ENCODE measurements around the gene SIAH3.

The SIAH3 gene

GRCh38 chr13:45744979-45745378 is 106.6 kb downstream of the SIAH3 start:
- no peaks in the 10 kb centered on the region for H3K27me3 ChIP-seq (ENCODE audit: control insufficient read depth, insufficient read depth, low read length)
- no peak overlapping the region for H3K27ac ChIP-seq (ENCODE audit: low read length)
- H3K4me3 ChIP-seq (ENCODE audit: low read length) = no peak overlapping the region
- H3K36me3 ChIP-seq (ENCODE audit: control insufficient read depth, insufficient read depth, low read length) = no peaks in the 10 kb centered on the region
- WGBS (ENCODE audit: insufficient coverage, insufficient read length) = no CpG with 5 or more reads among the region's 3 CpGs
- no peaks in the 10 kb centered on the region for H3K9me3 ChIP-seq (ENCODE audit: control insufficient read depth, insufficient read depth, low read length)
- no peaks in the 10 kb centered on the region; the same call in 1 of the 2 replicates for H3K4me1 ChIP-seq (ENCODE audit: control insufficient read depth, insufficient read depth, low read length)
- DNase-seq (ENCODE audit: low read depth, low spot score) = no peak

- no peak for DNase-seq (ENCODE audit: low read depth, low spot score)
- Histone ChIP-seq H3K4me3 (ENCODE audit: low read length) (no peak overlapping the region), H3K9me3 (ENCODE audit: control insufficient read depth, insufficient read depth, low read length) (no peaks in the 10 kb centered on the region), H3K36me3 (ENCODE audit: control insufficient read depth, insufficient read depth, low read length) (no peaks in the 10 kb centered on the region), H3K27ac (ENCODE audit: low read length) (no peak overlapping the region), H3K27me3 (ENCODE audit: control insufficient read depth, insufficient read depth, low read length) (no peaks in the 10 kb centered on the region), H3K4me1 (ENCODE audit: control insufficient read depth, insufficient read depth, low read length) (no peaks in the 10 kb centered on the region)
- WGBS (ENCODE audit: insufficient coverage, insufficient read length) = no CpG with 5 or more reads among the region's 5 CpGs
These were observed 108.6 kb downstream of the SIAH3 start for GRCh38 chr13:45742985-45743384.

DNA sequence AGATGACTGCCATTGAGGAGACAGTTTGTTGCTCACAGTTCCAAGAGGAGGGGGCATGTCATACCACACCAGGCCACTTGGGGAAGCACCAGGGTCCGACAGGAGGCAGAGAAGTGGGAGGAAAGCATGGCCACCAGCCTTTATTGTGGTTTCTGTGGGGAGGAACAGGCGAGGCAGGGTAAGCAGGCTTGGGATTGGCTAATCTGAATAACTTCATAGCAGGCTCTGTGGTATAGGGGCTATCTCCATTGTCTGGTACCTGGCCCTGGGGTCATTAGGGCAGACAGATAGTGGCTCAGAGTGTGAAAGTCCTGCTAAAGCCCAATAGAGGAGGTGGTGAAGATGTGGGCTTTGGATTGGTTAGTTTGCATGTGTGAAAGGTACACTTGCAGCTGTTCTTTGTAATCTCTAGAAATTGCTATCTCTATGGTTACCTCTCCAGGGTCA is 114.0 kb downstream of the SIAH3 start:
- Histone ChIP-seq H3K4me1 (ENCODE audit: control insufficient read depth, insufficient read depth, low read length) (no peaks in the 10 kb centered on the region), H3K4me3 (ENCODE audit: low read length) (no peak overlapping the region), H3K27ac (ENCODE audit: low read length) (no peak overlapping the region), H3K9me3 (ENCODE audit: control insufficient read depth, insufficient read depth, low read length) (no peaks in the 10 kb centered on the region; the same call in 1 of the 2 replicates), H3K36me3 (ENCODE audit: control insufficient read depth, insufficient read depth, low read length) (no peaks in the 10 kb centered on the region), H3K27me3 (ENCODE audit: control insufficient read depth, insufficient read depth, low read length) (no peaks in the 10 kb centered on the region)
- WGBS (ENCODE audit: insufficient coverage, insufficient read length) = no CpG with 5 or more reads among the region's 2 CpGs
- DNase-seq (ENCODE audit: low read depth, low spot score) = no peak

DNA sequence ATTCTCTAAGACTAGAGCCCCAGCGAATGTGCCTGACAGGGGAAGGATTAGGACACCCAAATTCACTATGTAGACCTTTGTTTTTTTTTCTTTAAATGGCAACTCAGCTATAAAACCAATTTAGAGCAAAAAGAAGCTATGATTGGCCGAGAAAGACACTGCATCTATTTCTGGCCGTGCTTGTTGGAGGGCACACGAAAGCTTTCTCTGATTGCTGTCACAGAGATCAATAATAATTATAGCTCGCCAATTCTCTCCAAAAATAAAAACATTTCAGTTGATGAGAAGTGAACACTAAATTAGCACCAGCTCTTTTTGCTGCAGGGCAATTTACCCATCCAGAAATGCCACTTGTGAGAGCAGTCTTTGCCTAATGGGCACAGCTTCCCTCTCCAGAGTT is 118.2 kb downstream of the SIAH3 start:
- no peaks in the 10 kb centered on the region for H3K27me3 ChIP-seq (ENCODE audit: control insufficient read depth, insufficient read depth, low read length)
- WGBS (ENCODE audit: insufficient coverage, insufficient read length) = no CpG with 5 or more reads among the region's 5 CpGs
- no peaks in the 10 kb centered on the region for H3K4me1 ChIP-seq (ENCODE audit: control insufficient read depth, insufficient read depth, low read length)
- no peak overlapping the region for H3K27ac ChIP-seq (ENCODE audit: low read length)
- no peak overlapping the region for H3K4me3 ChIP-seq (ENCODE audit: low read length)
- H3K9me3 ChIP-seq (ENCODE audit: control insufficient read depth, insufficient read depth, low read length) = no peaks in the 10 kb centered on the region; the same call in 1 of the 2 replicates
- H3K36me3 ChIP-seq (ENCODE audit: control insufficient read depth, insufficient read depth, low read length) = no peaks in the 10 kb centered on the region
- no peak for DNase-seq (ENCODE audit: low read depth, low spot score)

DNA sequence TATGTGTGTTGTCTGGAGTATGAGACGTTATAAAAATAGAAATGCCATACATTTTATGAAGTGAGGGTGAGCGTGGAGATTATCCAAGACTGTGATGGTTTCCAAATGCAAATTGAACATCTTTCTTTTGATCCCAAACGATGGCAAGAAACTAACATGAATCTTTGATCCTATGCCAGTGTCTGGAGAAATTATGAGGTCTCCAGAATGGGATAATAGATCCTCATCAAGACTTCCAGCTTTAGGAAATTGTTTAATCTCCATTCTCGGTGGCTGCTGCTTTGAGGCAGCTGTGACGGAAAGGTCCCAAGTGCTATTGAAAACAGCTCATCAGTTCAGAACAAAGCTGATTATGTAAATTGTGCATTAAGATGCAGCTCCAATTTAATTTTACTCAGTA is 118.6 kb downstream of the SIAH3 start:
- Histone ChIP-seq H3K4me3 (ENCODE audit: low read length) (no peak overlapping the region), H3K27me3 (ENCODE audit: control insufficient read depth, insufficient read depth, low read length) (no peaks in the 10 kb centered on the region), H3K9me3 (ENCODE audit: control insufficient read depth, insufficient read depth, low read length) (no peaks in the 10 kb centered on the region; the same call in 1 of the 2 replicates), H3K4me1 (ENCODE audit: control insufficient read depth, insufficient read depth, low read length) (no peaks in the 10 kb centered on the region), H3K36me3 (ENCODE audit: control insufficient read depth, insufficient read depth, low read length) (no peaks in the 10 kb centered on the region), H3K27ac (ENCODE audit: low read length) (no peak overlapping the region)
- no CpG with 5 or more reads among the region's 5 CpGs for WGBS (ENCODE audit: insufficient coverage, insufficient read length)
- DNase-seq (ENCODE audit: low read depth, low spot score) = no peak

- Histone ChIP-seq H3K27me3 (ENCODE audit: control insufficient read depth, insufficient read depth, low read length) (no peaks in the 10 kb centered on the region), H3K9me3 (ENCODE audit: control insufficient read depth, insufficient read depth, low read length) (no peaks in the 10 kb centered on the region), H3K36me3 (ENCODE audit: control insufficient read depth, insufficient read depth, low read length) (no peaks in the 10 kb centered on the region), H3K4me1 (ENCODE audit: control insufficient read depth, insufficient read depth, low read length) (no peaks in the 10 kb centered on the region), H3K4me3 (ENCODE audit: low read length) (no peak overlapping the region), H3K27ac (ENCODE audit: low read length) (no peak overlapping the region)
- DNase-seq (ENCODE audit: low read depth, low spot score) = no peak
- no CpG with 5 or more reads among the region's 3 CpGs for WGBS (ENCODE audit: insufficient coverage, insufficient read length)
These were observed 120.1 kb downstream of the SIAH3 start for GRCh38 chr13:45731455-45731854.

- no peak for DNase-seq (ENCODE audit: low read depth, low spot score)
- Histone ChIP-seq H3K27ac (ENCODE audit: low read length) (no peak overlapping the region), H3K36me3 (ENCODE audit: control insufficient read depth, insufficient read depth, low read length) (no peaks in the 10 kb centered on the region), H3K4me3 (ENCODE audit: low read length) (no peak overlapping the region), H3K4me1 (ENCODE audit: control insufficient read depth, insufficient read depth, low read length) (no peaks in the 10 kb centered on the region), H3K9me3 (ENCODE audit: control insufficient read depth, insufficient read depth, low read length) (no peaks in the 10 kb centered on the region), H3K27me3 (ENCODE audit: control insufficient read depth, insufficient read depth, low read length) (no peaks in the 10 kb centered on the region)
- whole genome bisulfite sequencing (ENCODE audit: insufficient coverage, insufficient read length) = no CpG with 5 or more reads among the region's 6 CpGs
These were observed 122.8 kb downstream of the SIAH3 start for GRCh38 chr13:45728759-45729158.
